HEK293 (cell line): Measurements from ENCODE around the gene MBD5.
"Not testable (repeated sequence)": the region's sequence is repeated elsewhere in the genome, so short reads cannot be mapped to it uniquely, and the experiment has no call there.

Experiments used
- CTCF ChIA-PET: fragments of 350-600 bp; formaldehyde crosslinking; extraction: SDS; loops from one replicate; lab custom pipeline; 2021; ENCODE audit warnings: antibody characterized with exemption; lab: Yijun Ruan, JAX
- POLR2A ChIA-PET: fragments of 300-600 bp; formaldehyde crosslinking; extraction: SDS; loops from one replicate; lab custom pipeline; 2020; ENCODE audit warnings: antibody characterized with exemption, inconsistent platforms; lab: Yijun Ruan, JAX
- H3K27ac ChIP-seq: fragments of 200-500 bp; sonication (Bioruptor generic); 2 replicates; pipeline ENCODE4 v1.5.1; 2014; ENCODE audit warnings: low read depth, low read length, control low read depth, inconsistent platforms; ENCODE audit errors: extremely low read depth
- H3K36me3 ChIP-seq, 2 experiments: fragments of 200-500 bp in 1 of 2; sonication (Bioruptor generic) in 1 of 2; 1 replicate in 1 of 2; 2 replicates in 1 of 2; pipeline ENCODE4 v1.5.1; 2014 to 2017; ENCODE audit warnings: inconsistent platforms in 2 of 2, low read length in 2 of 2; ENCODE audit not compliant: control insufficient read depth in 2 of 2, insufficient read depth in 1 of 2
- H3K4me1 ChIP-seq: fragments of 200-500 bp; sonication (Bioruptor generic); 2 replicates; pipeline ENCODE4 v1.5.1; 2014; ENCODE audit warnings: mild to moderate bottlenecking, low read length, inconsistent platforms; ENCODE audit not compliant: control insufficient read depth, insufficient read depth
- H3K4me3 ChIP-seq: 2 replicates; pipeline ENCODE4 v1.5.1; 2011; ENCODE audit warnings: low read depth, mild to moderate bottlenecking, control low read depth, low read length, moderate library complexity
- H3K9me3 ChIP-seq: fragments of 200-500 bp; sonication (Bioruptor generic); 2 replicates; pipeline ENCODE4 v1.5.1; 2014; ENCODE audit warnings: low read depth, low read length, inconsistent platforms; ENCODE audit not compliant: control insufficient read depth, insufficient read depth
- GLI4 ChIP-seq: fragments of 450-650 bp; formaldehyde crosslinking; IDR thresholded peaks from 2 replicates; pipeline ENCODE4 v1.5.1; 2016; ENCODE audit warnings: missing biosample characterization, missing genetic modification characterization
- GLIS2 ChIP-seq: fragments of 450-650 bp; formaldehyde crosslinking; IDR thresholded peaks from 2 replicates; pipeline ENCODE4 v1.5.1; 2016; ENCODE audit warnings: missing biosample characterization, missing genetic modification characterization
- HOXD13 ChIP-seq: sonication (generic); formaldehyde crosslinking; IDR thresholded peaks from 2 replicates; pipeline ENCODE4 v1.8.0; 2022; ENCODE audit warnings: missing genetic modification reagents, borderline replicate concordance
- REST ChIP-seq: fragments of 450-650 bp; formaldehyde crosslinking; IDR thresholded peaks from 2 replicates; pipeline ENCODE4 v1.5.1; 2016; ENCODE audit warnings: missing biosample characterization, missing genetic modification characterization
- SALL2 ChIP-seq: fragments of 450-650 bp; formaldehyde crosslinking; IDR thresholded peaks from 2 replicates; pipeline ENCODE4 v1.5.0; 2017; ENCODE audit warnings: missing biosample characterization, mild to moderate bottlenecking, missing genetic modification characterization, borderline replicate concordance
- SETDB1 ChIP-seq: IDR thresholded peaks from one replicate; pipeline ENCODE4 v1.6.1; 2017; ENCODE audit warnings: mild to moderate bottlenecking, low read length, moderate library complexity, mixed read lengths; ENCODE audit not compliant: insufficient read length
- ZBTB1 ChIP-seq: fragments of 450-650 bp; formaldehyde crosslinking; IDR thresholded peaks from 2 replicates; pipeline ENCODE4 v1.5.1; 2016; ENCODE audit warnings: missing biosample characterization, missing genetic modification characterization
- ZFP69B ChIP-seq: fragments of 450-650 bp; formaldehyde crosslinking; IDR thresholded peaks from 2 replicates; pipeline ENCODE4 v1.5.1; 2016; ENCODE audit warnings: missing biosample characterization, missing genetic modification characterization
- ZNF133 ChIP-seq: fragments of 450-650 bp; formaldehyde crosslinking; IDR thresholded peaks from 2 replicates; pipeline ENCODE4 v1.5.1; 2016; ENCODE audit warnings: missing biosample characterization, missing genetic modification characterization
- ZNF175 ChIP-seq: fragments of 450-650 bp; formaldehyde crosslinking; IDR thresholded peaks from 2 replicates; pipeline ENCODE4 v1.5.1; 2016; ENCODE audit warnings: missing biosample characterization, missing genetic modification characterization
- ZNF292 ChIP-seq: fragments of 450-650 bp; formaldehyde crosslinking; IDR thresholded peaks from 2 replicates; pipeline ENCODE4 v1.5.1; 2016; ENCODE audit warnings: low read depth, missing biosample characterization, missing genetic modification characterization, borderline replicate concordance
- ZNF521 ChIP-seq: fragments of 450-650 bp; formaldehyde crosslinking; IDR thresholded peaks from 2 replicates; pipeline ENCODE4 v1.5.1; 2017; ENCODE audit warnings: missing biosample characterization, mild to moderate bottlenecking, missing genetic modification characterization
- ZNF585B ChIP-seq: fragments of 450-650 bp; formaldehyde crosslinking; IDR thresholded peaks from 2 replicates; pipeline ENCODE4 v1.5.1; 2016; ENCODE audit warnings: missing biosample characterization, missing genetic modification characterization
- ZNF600 ChIP-seq: fragments of 450-650 bp; formaldehyde crosslinking; IDR thresholded peaks from 2 replicates; pipeline ENCODE4 v1.5.1; 2016; ENCODE audit warnings: missing biosample characterization, missing genetic modification characterization
- ZNF623 ChIP-seq: fragments of 450-650 bp; formaldehyde crosslinking; IDR thresholded peaks from 2 replicates; pipeline ENCODE4 v1.5.1; 2016; ENCODE audit warnings: missing biosample characterization, missing genetic modification characterization
- ZNF624 ChIP-seq: fragments of 450-650 bp; formaldehyde crosslinking; IDR thresholded peaks from 2 replicates; pipeline ENCODE4 v1.5.1; 2017; ENCODE audit warnings: missing biosample characterization, missing genetic modification characterization
- ZNF626 ChIP-seq: fragments of 450-650 bp; sonication (Bioruptor Pico); formaldehyde crosslinking; IDR thresholded peaks from 2 replicates; pipeline ENCODE4 v1.5.1; 2018; ENCODE audit warnings: missing biosample characterization, missing genetic modification characterization, inconsistent platforms
- ZNF658 ChIP-seq: fragments of 450-650 bp; formaldehyde crosslinking; IDR thresholded peaks from 2 replicates; pipeline ENCODE4; 2016; ENCODE audit warnings: missing biosample characterization, missing genetic modification characterization
- ZNF670 ChIP-seq: fragments of 450-650 bp; formaldehyde crosslinking; IDR thresholded peaks from 2 replicates; pipeline ENCODE4 v1.5.1; 2016; ENCODE audit warnings: missing biosample characterization, missing genetic modification characterization, low read depth
- ZNF707 ChIP-seq: fragments of 450-650 bp; formaldehyde crosslinking; IDR thresholded peaks from 2 replicates; pipeline ENCODE4 v1.5.1; 2016; ENCODE audit warnings: missing biosample characterization, missing genetic modification characterization
- TF ChIP-seq, protein P1 (sequence below): fragments of 450-650 bp; formaldehyde crosslinking; IDR thresholded peaks from 2 replicates; pipeline ENCODE4 v1.5.1; 2016; ENCODE audit warnings: missing biosample characterization, missing genetic modification characterization
- TF ChIP-seq, protein P2 (sequence below): fragments of 450-650 bp; formaldehyde crosslinking; IDR thresholded peaks from 2 replicates; pipeline ENCODE4 v1.5.1; 2016; ENCODE audit warnings: missing biosample characterization, missing genetic modification characterization
- TF ChIP-seq, protein P3 (sequence below): fragments of 450-650 bp; formaldehyde crosslinking; IDR thresholded peaks from 2 replicates; pipeline ENCODE4 v1.5.1; 2017; ENCODE audit warnings: missing biosample characterization, missing genetic modification characterization
- TF ChIP-seq, protein P4 (sequence below): sonication (generic); formaldehyde crosslinking; IDR thresholded peaks from 2 replicates; pipeline ENCODE4 v1.8.1; 2022; ENCODE audit warnings: mild to moderate bottlenecking, moderate library complexity, missing genetic modification reagents

MBD5 gene

GRCh38 chr2:147998203-147998602 is 22.7 kb upstream of the MBD5 start:
- no peak for TF ChIP-seq ZNF521 (tag by site-specific recombination)
- peak; percentile 59; the same call in 1 of the 2 replicates for TF ChIP-seq ZNF600 (tag by site-specific recombination)
- POLR2A ChIA-PET = no interaction called here
- Histone ChIP-seq H3K4me1 (no peaks in the 10 kb centered on the region; the same call in 1 of the 2 replicates), H3K4me3 (no peak overlapping the region), H3K36me3 (peaks cover 0 to 12% of the 10 kb centered on the region in 2 experiments; a peak in 1 of 3 replicates), H3K27ac (no peak overlapping the region), H3K9me3 (no peaks in the 10 kb centered on the region)
- CTCF ChIA-PET = interaction anchor here (1.7 kb wide), 1 partner anchor 8 kb away, joined by 11 read pairs; no protein-coding TSS in a partner anchor

GRCh38 chr2:147999126-147999525 is 21.8 kb upstream of the MBD5 start:
- POLR2A ChIA-PET = interaction anchor here (1.0 kb wide), 1 partner anchor 22 kb away, joined by 3 read pairs; the partner anchor contains the start of gene MBD5
- H3K27ac ChIP-seq = no peak overlapping the region
- H3K4me3 ChIP-seq = no peak overlapping the region
- H3K4me1 ChIP-seq = no peaks in the 10 kb centered on the region; the same call in 1 of the 2 replicates
- TF ChIP-seq HOXD13 = no peak
- TF ChIP-seq ZNF585B = peak; percentile 23; the same call in 1 of the 2 replicates
- H3K9me3 ChIP-seq = no peaks in the 10 kb centered on the region
- CTCF ChIA-PET = interaction anchor here (0.6 to 1.7 kb wide), 2 partner anchors 9 to 258 kb away, joined by 4 to 11 read pairs; no protein-coding TSS in a partner anchor
- peaks cover 0 to 12% of the 10 kb centered on the region in 2 experiments; a peak in 1 of 3 replicates for H3K36me3 ChIP-seq

- Histone ChIP-seq H3K36me3 (peaks cover 0 to 10% of the 10 kb centered on the region in 2 experiments; a peak in 1 of 3 replicates), H3K9me3 (no peaks in the 10 kb centered on the region), H3K27ac (no peak overlapping the region), H3K4me3 (no peak overlapping the region), H3K4me1 (no peaks in the 10 kb centered on the region; the same call in 1 of the 2 replicates)
- TF ChIP-seq ZNF707 = no peak
- TF ChIP-seq, protein P1, sequence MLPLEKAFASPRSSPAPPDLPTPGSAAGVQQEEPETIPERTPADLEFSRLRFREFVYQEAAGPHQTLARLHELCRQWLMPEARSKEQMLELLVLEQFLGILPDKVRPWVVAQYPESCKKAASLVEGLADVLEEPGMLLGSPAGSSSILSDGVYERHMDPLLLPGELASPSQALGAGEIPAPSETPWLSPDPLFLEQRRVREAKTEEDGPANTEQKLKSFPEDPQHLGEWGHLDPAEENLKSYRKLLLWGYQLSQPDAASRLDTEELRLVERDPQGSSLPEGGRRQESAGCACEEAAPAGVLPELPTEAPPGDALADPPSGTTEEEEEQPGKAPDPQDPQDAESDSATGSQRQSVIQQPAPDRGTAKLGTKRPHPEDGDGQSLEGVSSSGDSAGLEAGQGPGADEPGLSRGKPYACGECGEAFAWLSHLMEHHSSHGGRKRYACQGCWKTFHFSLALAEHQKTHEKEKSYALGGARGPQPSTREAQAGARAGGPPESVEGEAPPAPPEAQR (tag by site-specific recombination) = no peak
- TF ChIP-seq ZNF670 (tag by site-specific recombination) = no peak
- no peak for TF ChIP-seq ZNF658 (tag by site-specific recombination)
- no peak for TF ChIP-seq ZNF624 (tag by site-specific recombination)
- TF ChIP-seq SALL2 = no peak
- TF ChIP-seq GLI4 (tag by site-specific recombination) = no peak
- no peak for TF ChIP-seq GLIS2
- no peak for TF ChIP-seq ZNF175 (tag by site-specific recombination)
- TF ChIP-seq, protein P2, sequence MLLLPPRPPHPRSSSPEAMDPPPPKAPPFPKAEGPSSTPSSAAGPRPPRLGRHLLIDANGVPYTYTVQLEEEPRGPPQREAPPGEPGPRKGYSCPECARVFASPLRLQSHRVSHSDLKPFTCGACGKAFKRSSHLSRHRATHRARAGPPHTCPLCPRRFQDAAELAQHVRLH = no peak
- TF ChIP-seq, protein P3, sequence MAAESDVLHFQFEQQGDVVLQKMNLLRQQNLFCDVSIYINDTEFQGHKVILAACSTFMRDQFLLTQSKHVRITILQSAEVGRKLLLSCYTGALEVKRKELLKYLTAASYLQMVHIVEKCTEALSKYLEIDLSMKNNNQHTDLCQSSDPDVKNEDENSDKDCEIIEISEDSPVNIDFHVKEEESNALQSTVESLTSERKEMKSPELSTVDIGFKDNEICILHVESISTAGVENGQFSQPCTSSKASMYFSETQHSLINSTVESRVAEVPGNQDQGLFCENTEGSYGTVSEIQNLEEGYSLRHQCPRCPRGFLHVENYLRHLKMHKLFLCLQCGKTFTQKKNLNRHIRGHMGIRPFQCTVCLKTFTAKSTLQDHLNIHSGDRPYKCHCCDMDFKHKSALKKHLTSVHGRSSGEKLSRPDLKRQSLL = no peak
- TF ChIP-seq, protein P4, sequence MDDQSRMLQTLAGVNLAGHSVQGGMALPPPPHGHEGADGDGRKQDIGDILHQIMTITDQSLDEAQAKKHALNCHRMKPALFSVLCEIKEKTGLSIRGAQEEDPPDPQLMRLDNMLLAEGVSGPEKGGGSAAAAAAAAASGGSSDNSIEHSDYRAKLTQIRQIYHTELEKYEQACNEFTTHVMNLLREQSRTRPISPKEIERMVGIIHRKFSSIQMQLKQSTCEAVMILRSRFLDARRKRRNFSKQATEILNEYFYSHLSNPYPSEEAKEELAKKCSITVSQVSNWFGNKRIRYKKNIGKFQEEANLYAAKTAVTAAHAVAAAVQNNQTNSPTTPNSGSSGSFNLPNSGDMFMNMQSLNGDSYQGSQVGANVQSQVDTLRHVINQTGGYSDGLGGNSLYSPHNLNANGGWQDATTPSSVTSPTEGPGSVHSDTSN (CRISPR knock-in tag) = no peak
- TF ChIP-seq SETDB1 = no peak
- no peak for TF ChIP-seq ZNF623 (tag by site-specific recombination)
- TF ChIP-seq REST = no peak
- TF ChIP-seq ZBTB1 (tag by site-specific recombination) = no peak
- TF ChIP-seq ZNF292 (tag by site-specific recombination) = no peak
- TF ChIP-seq ZNF626 = no peak
- TF ChIP-seq ZFP69B = no peak
- TF ChIP-seq ZNF133 (tag by site-specific recombination) = no peak
- ChIA-PET POLR2A (no interaction called here), CTCF (no interaction called here)
Measured at GRCh38 chr2:148000095-148000494, 20.8 kb upstream of the MBD5 start.

- H3K36me3 ChIP-seq, H3K27ac ChIP-seq, H3K4me3 ChIP-seq, POLR2A ChIA-PET, CTCF ChIA-PET, H3K4me1 ChIP-seq, H3K9me3 ChIP-seq: not testable (repeated sequence)
Measured at GRCh38 chr2:148002420-148002819, 18.5 kb upstream of the MBD5 start.
